ENCODE results near the gene PYY. TPM values are rescaled to one million over a fixed set of nuclear protein-coding genes. Genes with fewer than 3 reads are reported as not detected.

PYY gene
- total RNA-seq, 3 donors from 2014 or later (not counting 1 experiment from before 2014, with no cell fraction given): not detected

- no peak overlapping the region for H3K27ac ChIP-seq (ENCODE audit: low read length)
- peaks cover 2 to 3% of the 10 kb centered on the region in 2 donors for H3K4me1 Mint-ChIP-seq
- H3K36me3 ChIP-seq (ENCODE audit: control insufficient read depth, insufficient read depth, low read length): no peaks in the 10 kb centered on the region
- no peak for ATAC-seq
- WGBS (ENCODE audit: insufficient coverage): 80% methylated on average over 6 of the region's 6 CpGs
- H3K9me3 Mint-ChIP-seq: no peaks in the 10 kb centered on the region
- no peak overlapping the region for H3K4me3 ChIP-seq (ENCODE audit: low read length)
- no peak for TF ChIP-seq CTCF (IDR thresholded peaks at IDR 0.05)
- DNase-seq: no peak
- H3K4me1 ChIP-seq (ENCODE audit: control insufficient read depth, insufficient read depth, low read length): peaks cover 17% of the 10 kb centered on the region
- H3K27me3 ChIP-seq (ENCODE audit: control insufficient read depth, insufficient read depth, low read length): peaks cover 19% of the 10 kb centered on the region
- H3K9me3 ChIP-seq (ENCODE audit: control insufficient read depth, insufficient read depth, low read length): no peaks in the 10 kb centered on the region
- H3K36me3 Mint-ChIP-seq: no peaks in the 10 kb centered on the region
- peaks cover 19 to 22% of the 10 kb centered on the region in 2 donors for H3K27me3 Mint-ChIP-seq (ENCODE audit: low read depth in 2 of 2)
- H3K4me3 Mint-ChIP-seq: no peak overlapping the region
- no peak overlapping the region for H3K27ac Mint-ChIP-seq
- intact Hi-C loops (cut with micrococcal nuclease): no loop called here
Observed at GRCh38 chr17:44000871-44001460, 47.2 kb upstream of the PYY start.

- ATAC-seq (no peak), DNase-seq (no peak)
- H3K4me1 Mint-ChIP-seq: no peaks in the 10 kb centered on the region
- peaks cover 24 to 25% of the 10 kb centered on the region in 2 donors for H3K27me3 Mint-ChIP-seq (ENCODE audit: low read depth in 2 of 2)
- H3K27me3 ChIP-seq (ENCODE audit: control insufficient read depth, insufficient read depth, low read length): peaks cover 18% of the 10 kb centered on the region
- H3K36me3 Mint-ChIP-seq: no peaks in the 10 kb centered on the region
- H3K9me3 Mint-ChIP-seq: no peaks in the 10 kb centered on the region
- no peak overlapping the region for H3K4me3 Mint-ChIP-seq
- H3K4me3 ChIP-seq (ENCODE audit: low read length): no peak overlapping the region
- no peak for TF ChIP-seq CTCF (IDR thresholded peaks at IDR 0.05)
- H3K36me3 ChIP-seq (ENCODE audit: control insufficient read depth, insufficient read depth, low read length): no peaks in the 10 kb centered on the region
- no peaks in the 10 kb centered on the region for H3K9me3 ChIP-seq (ENCODE audit: control insufficient read depth, insufficient read depth, low read length)
- H3K4me1 ChIP-seq (ENCODE audit: control insufficient read depth, insufficient read depth, low read length): peaks cover 10% of the 10 kb centered on the region
- no peak overlapping the region for H3K27ac Mint-ChIP-seq
- no peak overlapping the region for H3K27ac ChIP-seq (ENCODE audit: low read length)
- intact Hi-C loops (cut with micrococcal nuclease): no loop called here
- WGBS (ENCODE audit: insufficient coverage): 87% methylated on average over 12 of the region's 12 CpGs
Observed at GRCh38 chr17:44000141-44000860, 46.6 kb upstream of the PYY start.

GRCh38 chr17:43999024-43999423 lies 45.3 kb upstream of the PYY start:
- no peak for ATAC-seq
- no peaks in the 10 kb centered on the region for H3K9me3 ChIP-seq (ENCODE audit: control insufficient read depth, insufficient read depth, low read length)
- WGBS (ENCODE audit: insufficient coverage): 89% methylated on average over 4 of the region's 4 CpGs
- intact Hi-C loops (cut with micrococcal nuclease): no loop called here
- Mint-ChIP-seq H3K36me3 (no peaks in the 10 kb centered on the region), H3K9me3 (no peaks in the 10 kb centered on the region), H3K4me3 (no peak overlapping the region), H3K27me3 (ENCODE audit: low read depth in 2 of 2) (peaks cover 25 to 29% of the 10 kb centered on the region in 2 donors), H3K27ac (no peak overlapping the region), H3K4me1 (no peaks in the 10 kb centered on the region)
- H3K36me3 ChIP-seq (ENCODE audit: control insufficient read depth, insufficient read depth, low read length): no peaks in the 10 kb centered on the region
- DNase-seq: no peak
- H3K4me1 ChIP-seq (ENCODE audit: control insufficient read depth, insufficient read depth, low read length): peaks cover 7% of the 10 kb centered on the region
- no peak overlapping the region for H3K27ac ChIP-seq (ENCODE audit: low read length)
- no peak overlapping the region for H3K4me3 ChIP-seq (ENCODE audit: low read length)
- H3K27me3 ChIP-seq (ENCODE audit: control insufficient read depth, insufficient read depth, low read length): peaks cover 18% of the 10 kb centered on the region
- no peak for TF ChIP-seq CTCF (IDR thresholded peaks at IDR 0.05)
